Fibroblast of mammary gland (primary cell): ENCODE results near the gene RNF41.
A peak's percentile ranks its signal among the peaks of the same experiment; 100 is the strongest.

Source experiments
- DNase-seq: peaks from one replicate; pipeline ENCODE4 v3.0.0-alpha.2; 2010; ENCODE audit warnings: low read depth
- H3K4me3 ChIP-seq: 2 replicates; pipeline ENCODE4 v1.5.1; 2011; ENCODE audit warnings: low read depth, mild to moderate bottlenecking, low read length, moderate library complexity; ENCODE audit not compliant: control insufficient read depth
- CTCF ChIP-seq: conservative IDR thresholded peaks from 2 replicates; pipeline ENCODE4 v1.5.1; 2011; ENCODE audit warnings: low read depth, low read length, inconsistent platforms; ENCODE audit not compliant: control insufficient read depth, insufficient read depth

The RNF41 gene

GRCh38 chr12:56158029-56158925, 63.4 kb downstream of the RNF41 start, which contains the start of gene MYL6:
Gene MYL6 (plus strand): TSS chr12:56158359. CDS start chr12:56158402, 43 bp downstream.
- no peak for TF ChIP-seq CTCF
- peak; percentile 99 for DNase-seq
- H3K4me3 ChIP-seq: peak within 1 kb of the TSS; percentile 100

GRCh38 chr12:56157201-56158028, 64.3 kb downstream of the RNF41 start:
- peak; percentile 78 for DNase-seq

GRCh38 chr12:56156464-56157200, 65.1 kb downstream of the RNF41 start:
- peak; percentile 54 for DNase-seq
- H3K4me3 ChIP-seq: peak overlapping the region; percentile 100

More at GRCh38 chr12:56157201-56158028, 64.3 kb downstream of the RNF41 start:
- H3K4me3 ChIP-seq: peak overlapping the region; percentile 100
- peak; percentile 54 for TF ChIP-seq CTCF

- H3K4me3 ChIP-seq: no peak overlapping the region
- DNase-seq: no peak
- no peak for TF ChIP-seq CTCF
These were observed 66.4 kb downstream of the RNF41 start for GRCh38 chr12:56155256-56155845.

- no peak for DNase-seq
- no peak for TF ChIP-seq CTCF
- H3K4me3 ChIP-seq: no peak overlapping the region
These were observed 66.9 kb downstream of the RNF41 start for GRCh38 chr12:56154818-56155217.

GRCh38 chr12:56154246-56154771, 67.4 kb downstream of the RNF41 start:
- no peak for DNase-seq
- no peak for TF ChIP-seq CTCF

More at GRCh38 chr12:56154246-56154771, 67.4 kb downstream of the RNF41 start:
- H3K4me3 ChIP-seq: no peak overlapping the region
